ENCODE results near the gene PDCD1.
"Not testable (repeated sequence)": the region's sequence is repeated elsewhere in the genome, so short reads cannot be mapped to it uniquely, and the experiment has no call there.

The PDCD1 gene

DNA sequence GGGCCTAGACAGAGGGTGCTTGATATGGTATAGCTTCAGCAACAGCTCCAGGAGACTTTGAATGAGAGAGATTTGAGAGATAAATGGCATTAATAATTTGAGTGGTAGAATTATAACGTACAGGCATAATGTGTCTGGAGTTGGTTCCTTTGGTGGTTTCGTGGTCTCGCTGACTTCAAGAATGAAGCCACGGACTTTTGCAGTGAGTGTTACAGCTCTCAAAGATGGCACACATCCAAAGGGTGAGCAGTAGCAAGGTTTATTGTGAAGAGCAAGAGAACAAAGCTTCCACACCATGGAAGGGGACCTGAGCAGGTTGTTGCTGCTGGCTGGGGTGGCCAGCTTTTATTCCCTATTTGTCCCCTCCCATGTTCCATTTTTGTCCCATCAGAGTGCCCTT, 23.1 kb downstream of the PDCD1 start:
- DNase-seq (ENCODE audit: low read depth in 2 of 2), result no peak

DNA sequence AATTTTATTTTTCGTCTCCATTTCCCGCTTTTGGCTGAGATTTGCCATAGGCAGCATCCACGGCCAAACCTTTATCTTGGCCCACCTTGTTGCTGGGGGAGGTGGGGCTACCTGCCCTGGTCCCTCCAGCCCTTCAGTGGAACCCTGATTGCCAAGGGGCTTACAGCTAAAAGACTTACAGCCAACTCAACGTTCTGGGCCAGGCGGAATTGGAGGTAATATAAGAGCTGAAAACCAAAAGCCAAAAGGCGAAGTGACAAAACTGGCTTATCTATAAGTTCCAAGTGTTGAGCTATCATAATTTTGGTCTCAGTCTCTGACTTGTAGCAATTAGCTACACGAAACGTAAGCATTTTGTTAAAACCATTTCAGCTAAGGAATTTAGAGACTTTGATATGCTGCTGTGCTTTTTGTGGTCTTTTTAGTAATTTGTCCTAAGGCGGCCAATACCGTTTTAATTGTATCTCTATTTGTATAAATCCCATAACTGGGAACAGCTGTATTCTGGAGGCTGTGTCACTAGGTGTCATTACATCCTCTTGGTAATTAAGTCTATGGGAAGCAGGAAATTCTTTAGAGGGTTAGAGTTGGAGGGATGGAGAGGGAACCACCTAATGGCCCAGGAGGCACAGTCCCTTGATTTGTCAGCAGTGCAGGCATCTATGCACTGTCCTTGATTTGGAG, 24.0 kb downstream of the PDCD1 start:
- no peak for DNase-seq (ENCODE audit: low read depth in 2 of 2)

DNA sequence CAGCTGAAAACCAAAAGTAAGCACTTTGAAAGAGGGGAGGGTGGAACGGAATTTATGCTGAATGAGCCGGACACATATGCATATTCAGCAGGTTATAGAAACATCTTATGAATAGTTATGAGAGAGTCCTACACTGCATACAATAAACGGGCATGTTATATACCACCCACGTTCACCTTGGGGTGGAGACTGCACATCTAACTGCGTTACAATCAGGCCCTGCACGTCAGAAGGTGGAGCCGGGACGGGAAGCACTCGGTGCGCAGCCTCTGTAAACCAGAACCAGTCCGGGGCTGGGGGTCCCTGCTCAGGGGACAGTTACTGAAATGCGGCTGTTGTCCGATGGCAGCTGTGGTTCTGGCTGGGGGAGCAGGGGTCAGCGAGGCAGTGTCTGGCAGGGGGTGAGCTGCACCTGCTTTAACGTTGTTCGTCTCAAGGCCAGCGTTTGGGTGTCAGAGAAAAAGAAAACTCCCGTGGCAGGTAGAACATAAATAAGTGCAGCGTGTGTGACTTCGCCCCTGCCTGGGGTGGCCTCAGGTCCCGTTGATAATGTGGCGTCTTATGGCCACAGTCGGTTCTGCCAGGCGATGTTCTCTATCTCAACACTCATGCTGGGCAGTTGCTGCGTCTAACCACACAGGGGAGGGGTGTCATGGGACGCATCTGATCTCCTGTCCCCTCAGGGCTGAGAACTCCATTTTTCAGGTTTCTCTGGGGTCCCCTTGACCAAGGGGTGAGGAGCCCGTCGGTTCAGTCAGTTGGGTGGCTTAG, 24.8 kb downstream of the PDCD1 start:
- DNase-seq (ENCODE audit: low read depth in 2 of 2), result not testable (repeated sequence)

DNA sequence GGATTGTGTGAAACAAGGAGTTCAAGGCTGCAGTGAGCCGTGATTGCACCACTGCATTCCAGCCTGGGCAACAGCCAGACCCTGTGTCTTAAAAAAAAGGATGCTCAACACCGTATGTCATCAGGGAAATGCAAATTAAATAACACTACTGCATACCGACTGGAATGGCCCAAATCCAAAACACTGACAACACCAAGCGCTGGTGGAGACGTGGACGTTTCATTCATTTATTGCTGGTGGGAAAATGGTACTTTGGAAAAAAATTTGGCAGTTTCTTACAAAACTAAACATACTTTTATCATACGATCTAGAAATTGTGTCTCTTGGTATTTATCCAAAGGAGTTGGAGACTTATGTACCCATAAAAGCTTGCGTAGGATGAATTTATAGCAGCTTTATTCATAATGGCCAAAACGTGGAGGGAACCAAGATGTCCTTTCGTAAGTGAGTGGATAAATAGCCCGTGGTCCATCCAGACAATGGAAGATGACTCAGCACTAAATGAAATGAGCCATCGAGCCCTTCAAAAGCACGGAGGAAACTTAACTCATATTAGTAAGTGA, 25.5 kb downstream of the PDCD1 start:
- DNase-seq (ENCODE audit: low read depth in 2 of 2), result no peak

DNA sequence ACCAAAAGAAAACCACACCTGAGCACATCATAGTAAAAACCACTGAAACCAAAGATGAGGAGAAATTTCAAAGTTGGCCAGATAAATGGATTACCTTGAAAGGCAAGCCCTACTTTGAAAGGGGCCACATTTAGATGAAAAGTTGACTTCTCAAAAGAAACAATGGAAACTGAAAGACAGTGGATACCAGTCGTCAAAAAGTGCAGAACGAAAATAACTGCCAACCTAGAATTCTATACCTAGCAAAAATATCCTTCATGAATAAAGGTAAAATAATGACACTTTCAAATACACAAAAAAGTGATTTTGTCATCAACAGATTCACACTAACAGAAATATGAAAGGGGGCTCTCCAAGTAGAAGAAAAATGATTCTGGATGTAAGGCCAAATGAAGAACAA, 31.3 kb downstream of the PDCD1 start:
- no peak for DNase-seq (ENCODE audit: low read depth in 2 of 2)

DNA sequence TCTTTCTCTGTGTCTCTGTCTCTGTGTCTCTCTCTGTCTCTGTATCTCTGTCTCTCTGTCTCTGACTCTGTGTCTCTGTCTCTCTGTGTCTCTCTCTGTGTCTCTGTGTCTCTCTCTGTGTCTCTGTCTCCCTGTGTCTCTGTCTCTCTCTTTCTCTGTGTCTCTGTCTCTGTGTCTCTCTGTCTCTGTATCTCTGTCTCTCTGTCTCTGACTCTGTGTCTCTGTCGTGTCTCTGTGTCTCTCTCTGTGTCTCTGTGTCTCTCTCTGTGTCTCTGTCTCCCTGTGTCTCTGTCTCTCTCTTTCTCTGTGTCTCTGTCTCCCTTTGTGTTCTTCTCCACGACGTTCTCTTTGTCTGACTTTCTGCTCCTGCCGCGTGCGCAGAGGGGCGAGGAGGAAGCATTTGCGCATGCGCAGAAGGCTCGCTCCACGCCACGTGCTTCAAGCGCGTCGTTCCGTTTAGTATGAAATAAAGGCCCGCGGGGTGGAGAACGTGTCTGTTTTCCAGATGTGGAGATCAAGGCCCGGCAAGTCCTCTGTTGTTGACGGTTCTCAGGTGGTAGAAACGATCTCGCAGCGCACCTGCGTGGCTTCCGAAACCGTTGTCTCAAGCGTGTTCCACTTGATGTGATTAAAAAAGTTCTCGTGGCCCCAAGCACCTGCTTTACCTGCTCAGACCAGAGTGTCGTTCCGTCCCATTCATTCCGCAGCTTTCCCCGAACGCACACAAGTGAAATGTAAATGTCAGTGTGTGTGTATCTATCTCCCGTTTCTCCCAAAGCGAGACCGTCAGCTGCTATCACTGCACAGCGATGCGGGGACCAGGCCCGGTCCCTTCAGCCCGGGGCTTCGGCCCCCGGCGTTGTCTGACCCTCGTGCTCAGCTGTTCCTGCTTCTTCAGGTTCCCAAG, 34.9 kb downstream of the PDCD1 start:
- not testable (repeated sequence) for DNase-seq (ENCODE audit: low read depth in 2 of 2)

DNA sequence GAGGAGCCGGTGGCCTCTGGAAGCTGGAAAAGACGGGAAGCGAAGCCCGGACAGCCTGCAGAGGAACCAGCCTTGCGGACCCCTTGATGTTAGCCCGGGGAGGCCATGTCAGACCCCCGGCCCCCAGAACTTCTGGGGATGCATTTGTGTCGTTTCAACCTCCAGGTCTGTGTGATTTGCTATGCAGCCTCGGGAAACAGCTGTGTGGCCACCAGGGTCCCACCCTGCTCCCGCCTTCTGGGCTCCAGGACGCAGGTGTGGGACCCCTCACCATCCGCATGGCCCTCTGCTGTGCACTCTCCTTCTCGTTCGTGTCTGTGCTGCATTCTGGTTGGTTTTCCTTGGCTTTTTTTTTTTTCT, 36.5 kb downstream of the PDCD1 start:
- DNase-seq (ENCODE audit: low read depth in 2 of 2), result no peak

DNA sequence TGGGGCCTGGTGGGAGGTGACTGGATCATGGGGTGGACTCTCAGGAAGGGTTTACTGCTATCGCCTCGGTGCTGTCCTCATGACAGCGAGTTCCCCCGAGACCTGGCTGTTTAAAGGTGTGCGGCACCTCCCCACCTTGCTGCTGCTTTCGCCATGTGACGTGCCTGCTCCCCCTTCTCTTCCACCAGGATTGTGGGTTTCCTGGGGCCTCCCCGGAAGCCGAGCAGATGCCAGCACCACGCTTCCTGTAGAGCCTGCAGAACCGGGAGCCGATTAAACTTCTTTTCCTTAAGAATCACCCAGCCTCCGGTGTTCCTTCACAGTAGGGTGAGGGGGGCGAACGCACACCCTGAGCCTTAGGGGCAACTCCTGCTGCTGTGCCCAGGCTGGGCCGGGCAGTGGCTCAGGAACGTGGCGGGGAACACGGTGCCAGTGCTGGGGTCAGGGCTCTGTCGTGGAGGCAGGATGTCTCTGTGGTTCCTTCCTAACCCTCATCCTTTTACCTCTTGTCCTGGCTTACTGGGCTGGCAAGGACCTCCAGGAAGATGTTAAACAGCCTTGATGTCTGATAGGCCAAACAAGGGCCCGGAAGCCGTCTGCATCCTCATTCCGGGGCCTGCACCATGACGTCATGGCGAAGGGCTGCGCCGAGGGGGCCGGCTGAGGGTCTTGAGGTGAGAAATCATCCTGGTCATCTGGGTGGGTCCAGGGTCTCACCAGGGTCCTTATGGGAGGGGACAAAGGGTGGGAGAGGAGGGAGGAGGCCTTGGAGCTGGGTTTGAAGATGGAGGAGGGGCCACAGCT, 37.0 kb downstream of the PDCD1 start:
- no peak for DNase-seq (ENCODE audit: low read depth in 2 of 2)

DNA sequence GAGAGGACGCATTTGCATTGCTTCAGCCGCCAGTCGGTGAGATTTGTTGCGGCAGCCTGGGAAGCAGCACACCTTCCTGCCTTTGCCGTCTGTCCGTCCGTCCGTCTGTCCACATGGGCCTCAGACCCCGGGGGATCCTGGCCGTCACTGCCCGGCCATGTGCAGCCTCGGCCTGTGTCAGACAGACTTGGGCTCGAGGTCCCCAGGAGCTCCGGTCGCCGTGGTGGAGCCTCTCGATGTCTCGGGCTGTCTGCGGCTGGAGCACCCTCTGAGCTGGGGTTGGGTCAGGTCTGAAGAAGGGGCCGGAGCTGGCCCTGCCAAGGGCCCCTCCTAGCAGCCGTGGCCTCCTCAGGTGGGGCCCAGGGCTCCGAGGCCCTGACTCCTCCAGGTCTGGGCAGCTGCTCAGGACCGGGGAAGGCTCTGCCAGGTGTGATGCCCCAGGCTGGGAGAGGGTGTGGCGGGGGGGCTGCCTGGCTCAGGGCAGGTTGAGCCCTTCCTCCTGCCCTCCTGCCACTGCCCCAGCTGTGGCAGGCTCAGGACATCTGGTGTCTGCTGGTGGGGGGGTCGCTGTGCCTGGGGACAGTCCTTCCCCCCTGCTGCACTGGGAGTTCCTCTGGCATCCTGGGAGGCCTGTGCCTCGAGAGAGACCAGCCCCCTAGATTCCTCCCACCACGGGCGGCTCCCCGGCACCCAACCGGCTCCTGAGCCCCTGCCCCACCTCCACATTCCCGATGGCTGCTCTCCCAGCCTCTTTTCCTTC, 37.9 kb downstream of the PDCD1 start:
- DNase-seq (ENCODE audit: low read depth in 2 of 2), result no peak

DNA sequence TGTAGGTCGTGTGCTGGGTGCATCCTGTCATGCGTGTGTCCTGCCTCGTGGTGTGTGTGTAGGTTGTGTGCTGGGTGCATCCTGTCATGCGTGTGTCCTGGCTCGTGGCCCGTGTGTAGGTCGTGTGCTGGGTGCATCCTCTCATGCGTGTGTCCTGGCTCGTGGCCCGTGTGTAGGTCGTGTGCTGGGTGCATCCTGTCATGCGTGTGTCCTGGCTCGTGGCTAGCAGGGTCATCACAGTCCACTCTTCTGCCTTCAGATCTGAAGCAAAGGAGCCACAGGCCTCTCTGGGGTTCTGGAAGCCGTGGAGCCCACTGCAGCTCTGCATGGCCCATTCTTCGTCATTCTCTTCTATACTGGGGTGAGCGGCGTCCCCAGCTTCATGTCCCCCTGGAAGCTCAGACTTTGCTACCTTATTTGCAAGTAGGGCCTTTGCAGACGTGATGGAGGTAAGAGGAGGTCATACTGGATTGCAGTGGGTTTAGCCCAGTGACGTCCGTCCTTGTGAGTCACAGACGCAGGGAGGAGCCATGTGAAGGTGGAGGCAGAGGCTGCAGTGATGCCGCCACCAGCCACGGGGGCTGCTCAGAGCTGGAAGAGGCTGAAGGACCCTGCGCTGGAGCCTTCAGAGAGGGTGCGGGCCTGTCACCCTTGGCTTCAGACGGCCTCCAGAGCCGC, 38.6 kb downstream of the PDCD1 start:
- DNase-seq (ENCODE audit: low read depth in 2 of 2), result not testable (repeated sequence)

DNA sequence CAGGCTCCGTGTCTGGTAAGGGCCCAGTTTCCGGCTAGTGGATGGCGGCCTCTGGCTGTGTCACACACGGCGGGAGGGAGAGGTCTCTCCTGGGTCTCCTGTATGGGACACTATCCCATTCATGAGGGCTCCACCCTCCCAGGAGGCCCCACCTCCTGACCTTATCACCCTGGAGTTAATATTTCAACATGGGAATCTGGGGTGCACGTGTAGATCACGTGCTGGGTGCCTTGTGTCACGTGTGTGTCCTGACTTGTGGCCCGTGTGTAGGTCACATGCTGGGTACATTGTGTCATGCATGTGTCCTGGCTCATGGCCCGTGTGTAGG, 39.8 kb downstream of the PDCD1 start:
- DNase-seq (ENCODE audit: low read depth in 2 of 2), result no peak

DNA sequence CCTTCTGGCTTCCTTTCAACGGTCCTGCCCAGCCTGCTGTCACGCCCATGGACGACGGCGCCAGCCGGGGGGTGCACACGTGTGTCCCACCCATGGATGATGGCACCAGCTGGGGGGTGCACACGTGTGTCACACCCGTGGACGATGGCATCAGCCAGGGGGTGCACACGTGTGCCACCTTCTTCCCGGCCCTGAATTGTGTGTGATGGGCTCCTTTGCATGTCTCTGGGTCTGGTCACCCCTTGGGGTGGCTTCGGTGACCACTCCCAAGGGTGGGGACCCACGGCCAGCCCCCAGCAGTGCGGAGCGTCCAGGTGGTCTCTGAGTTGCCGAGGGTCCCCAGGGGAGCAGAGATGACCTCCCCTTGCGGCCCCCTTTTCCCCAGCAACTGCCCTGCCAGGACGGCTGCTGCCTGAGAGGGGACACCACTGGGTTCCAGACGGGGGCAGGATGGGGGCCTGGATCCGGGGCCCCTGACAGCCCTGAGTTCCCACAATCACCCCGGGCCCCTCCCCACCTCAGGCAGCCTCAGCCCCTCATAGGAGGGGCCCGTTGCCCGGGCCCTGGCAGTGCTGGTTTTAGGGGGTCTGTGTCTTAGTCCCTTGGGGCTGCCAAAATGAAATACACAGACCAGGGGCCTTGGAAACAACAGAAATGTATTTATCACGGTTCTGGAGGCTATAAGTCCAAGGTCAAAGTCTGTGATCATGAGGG, 40.3 kb downstream of the PDCD1 start:
- no peak for DNase-seq (ENCODE audit: low read depth in 2 of 2)

DNA sequence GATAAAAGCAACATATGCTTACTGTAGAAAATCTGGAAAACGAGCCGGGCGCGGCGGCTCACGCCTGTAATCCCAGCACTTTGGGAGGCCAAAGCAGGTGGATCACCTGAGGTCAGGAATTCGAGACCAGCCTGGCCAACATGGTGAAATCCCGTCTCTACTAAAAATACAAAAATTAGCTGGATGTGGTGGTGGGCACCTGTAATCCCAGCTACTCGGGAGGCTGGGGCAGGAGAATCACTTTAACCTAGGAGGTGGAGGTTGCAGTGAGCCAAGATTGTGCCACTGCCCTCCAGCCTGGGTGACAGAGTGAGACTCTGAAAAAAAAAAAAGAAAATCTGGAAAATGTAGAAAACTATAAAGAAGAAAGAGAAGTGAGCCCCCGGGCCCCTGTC, 40.9 kb downstream of the PDCD1 start:
- not testable (repeated sequence) for DNase-seq (ENCODE audit: low read depth in 2 of 2)

DNA sequence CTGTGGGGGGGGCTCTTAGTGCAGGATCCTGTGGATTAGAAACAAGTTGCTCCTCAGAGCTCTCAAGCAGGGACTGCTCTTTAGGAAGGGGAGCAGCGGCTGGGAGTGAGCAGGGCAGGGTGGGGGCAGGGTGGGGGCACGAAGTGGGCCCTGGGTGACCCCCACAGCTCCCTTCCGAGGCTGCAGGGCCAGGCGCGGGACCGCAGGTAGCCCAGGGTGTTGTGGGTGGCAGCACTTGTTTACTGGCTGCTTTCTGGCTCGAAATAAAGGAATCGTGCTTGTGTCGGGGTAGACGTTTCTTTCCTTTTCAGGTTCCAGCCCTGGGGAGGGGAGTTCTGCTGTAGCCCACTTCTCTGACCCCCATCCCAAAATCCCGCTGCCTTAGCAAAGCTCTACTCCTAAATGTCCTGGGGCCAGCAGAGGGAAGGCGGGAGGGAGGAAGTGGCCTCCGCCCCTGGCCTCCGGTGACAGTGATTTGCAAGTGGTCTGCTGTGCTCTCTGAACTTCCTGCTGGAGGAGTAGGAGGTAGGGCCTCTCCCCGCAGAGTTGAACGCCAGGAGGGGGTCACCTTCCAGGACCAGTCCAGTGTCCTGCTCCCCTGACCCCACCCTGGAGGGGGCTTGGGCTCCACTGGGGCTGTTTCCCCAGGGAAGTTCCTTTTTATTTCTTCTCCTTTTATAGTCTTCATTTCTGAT, 41.4 kb downstream of the PDCD1 start:
- no peak for DNase-seq (ENCODE audit: low read depth in 2 of 2)

DNA sequence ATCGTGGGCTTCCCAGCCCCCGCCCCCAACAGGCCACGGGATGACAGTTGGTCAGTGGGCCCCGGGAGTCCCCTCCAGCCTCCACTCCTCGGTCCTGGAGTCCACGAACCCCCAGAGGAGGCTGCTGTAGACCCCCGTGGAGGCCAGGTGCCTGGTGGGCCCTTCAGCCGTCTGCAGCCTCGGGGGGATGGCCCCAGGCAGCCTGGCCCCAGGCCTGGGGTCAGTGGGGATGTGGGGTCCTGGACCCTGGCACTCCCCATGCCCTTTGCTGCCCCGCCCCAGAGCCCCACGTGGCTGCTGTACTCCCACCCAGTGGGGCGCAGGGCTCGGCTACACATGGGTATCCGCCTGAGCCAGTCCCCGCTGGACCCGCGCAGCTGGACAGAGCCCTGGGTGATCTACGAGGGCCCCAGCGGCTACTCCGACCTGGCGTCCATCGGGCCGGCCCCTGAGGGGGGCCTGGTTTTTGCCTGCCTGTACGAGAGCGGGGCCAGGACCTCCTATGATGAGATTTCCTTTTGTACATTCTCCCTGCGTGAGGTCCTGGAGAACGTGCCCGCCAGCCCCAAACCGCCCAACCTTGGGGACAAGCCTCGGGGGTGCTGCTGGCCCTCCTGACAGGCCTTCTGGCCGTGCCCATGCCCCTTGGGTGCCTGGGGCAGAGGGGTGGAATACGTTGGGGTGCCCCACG, 42.1 kb downstream of the PDCD1 start:
- DNase-seq (ENCODE audit: low read depth in 2 of 2), result no peak

DNA sequence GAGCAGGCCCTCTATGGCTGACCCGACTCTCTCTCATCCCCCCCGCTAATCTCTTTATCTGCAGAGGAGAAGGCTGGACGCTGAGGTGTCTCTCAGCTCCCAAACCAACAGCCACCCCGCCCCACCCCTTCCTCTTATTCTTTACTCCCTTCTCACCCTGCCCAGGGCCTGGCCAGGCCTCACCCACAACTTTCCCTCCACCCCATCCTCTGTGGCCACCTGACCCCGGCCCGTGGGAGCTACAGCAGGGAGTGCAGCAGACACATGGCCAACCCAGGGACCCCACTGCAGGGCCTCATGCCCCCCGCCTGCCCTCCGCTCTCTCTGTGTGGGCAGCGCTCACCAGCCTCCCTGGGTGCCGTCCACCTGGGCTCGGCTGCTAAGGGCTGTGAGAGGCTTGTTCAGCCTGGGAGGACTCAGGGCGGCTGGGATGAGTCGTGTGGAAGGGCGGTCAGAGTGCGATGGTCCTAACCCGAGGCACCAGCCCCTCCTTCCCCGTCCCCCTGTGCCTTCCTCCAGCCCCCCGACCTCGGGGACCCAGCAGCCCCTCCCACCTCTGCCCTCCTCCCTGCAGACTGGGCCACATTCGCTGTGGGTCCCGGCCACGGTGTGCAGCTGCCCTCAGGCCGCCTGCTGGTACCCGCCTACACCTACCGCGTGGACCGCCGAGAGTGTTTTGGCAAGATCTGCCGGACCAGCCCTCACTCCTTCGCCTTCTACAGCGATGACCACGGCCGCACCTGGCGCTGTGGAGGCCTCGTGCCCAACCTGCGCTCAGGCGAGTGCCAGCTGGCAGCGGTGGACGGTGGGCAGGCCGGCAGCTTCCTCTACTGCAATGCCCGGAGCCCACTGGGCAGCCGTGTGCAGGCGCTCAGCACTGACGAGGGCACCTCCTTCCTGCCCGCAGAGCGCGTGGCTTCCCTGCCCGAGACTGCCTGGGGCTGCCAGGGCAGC, 42.9 kb downstream of the PDCD1 start:
- no peak for DNase-seq (ENCODE audit: low read depth in 2 of 2)

Data from stimulated activated CD4-positive, alpha-beta T cell treated with anti-CD3 and anti-CD28 coated beads, Interleukin-1b, Interleukin-23, amount 100 ng/mL, for 4 hours (primary cell).